ENCODE results near the gene RSAD2.

The RSAD2 gene

DNA sequence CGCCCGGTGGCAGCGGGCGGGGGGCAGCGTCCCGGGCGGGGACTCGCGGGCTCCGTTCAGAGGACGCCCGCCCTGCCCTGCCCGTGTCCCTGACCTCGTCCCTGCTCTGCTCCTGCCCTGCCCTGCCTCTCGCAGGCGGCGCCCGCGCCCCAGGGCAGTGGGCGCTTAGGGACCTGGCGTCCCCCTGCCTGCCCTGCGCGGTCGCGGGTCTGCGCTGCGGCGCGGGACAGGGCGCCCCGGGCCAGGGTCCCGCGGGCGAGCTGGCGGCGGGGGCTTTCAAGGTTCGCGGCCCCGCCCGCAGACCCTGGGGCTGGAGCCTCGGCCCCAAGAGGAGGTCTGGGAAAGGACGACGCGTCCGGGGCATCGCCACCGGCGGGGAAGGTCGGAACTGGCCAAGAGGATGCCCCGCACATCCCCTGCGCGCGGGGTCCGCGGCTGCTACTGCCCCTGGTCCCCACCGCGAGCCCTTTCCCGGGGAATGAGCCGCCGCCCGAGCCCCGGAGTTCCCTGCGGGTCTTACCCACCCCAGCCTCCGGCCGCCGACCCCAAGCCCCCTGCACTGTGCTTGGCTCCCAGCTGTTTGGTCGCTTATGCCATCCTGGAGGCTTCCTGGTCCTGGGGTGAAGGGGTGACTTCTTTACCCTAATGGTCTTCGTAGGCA lies 40.3 kb downstream of the RSAD2 start:
- peak overlapping the region; percentile 63 for H3K4me3 ChIP-seq (ENCODE audit: extremely low read depth, insufficient read depth, low read length, poor library complexity, severe bottlenecking)
- no peak overlapping the region for H3K27ac ChIP-seq (ENCODE audit: low read depth, low read length, severe bottlenecking)
- WGBS, 2 experiments (ENCODE audit: insufficient coverage in 2 of 2) = 0 to 1% methylated on average over 47 to 51 of the region's 68 CpGs
- no peaks in the 10 kb centered on the region for H3K36me3 ChIP-seq (ENCODE audit: control insufficient read depth, insufficient read depth, low read length)
- H3K4me1 ChIP-seq (ENCODE audit: control insufficient read depth, insufficient read depth, low read length, poor library complexity, severe bottlenecking) = peaks cover 3% of the 10 kb centered on the region
- H3K9me3 ChIP-seq (ENCODE audit: control insufficient read depth, low read length) = no peaks in the 10 kb centered on the region

DNA sequence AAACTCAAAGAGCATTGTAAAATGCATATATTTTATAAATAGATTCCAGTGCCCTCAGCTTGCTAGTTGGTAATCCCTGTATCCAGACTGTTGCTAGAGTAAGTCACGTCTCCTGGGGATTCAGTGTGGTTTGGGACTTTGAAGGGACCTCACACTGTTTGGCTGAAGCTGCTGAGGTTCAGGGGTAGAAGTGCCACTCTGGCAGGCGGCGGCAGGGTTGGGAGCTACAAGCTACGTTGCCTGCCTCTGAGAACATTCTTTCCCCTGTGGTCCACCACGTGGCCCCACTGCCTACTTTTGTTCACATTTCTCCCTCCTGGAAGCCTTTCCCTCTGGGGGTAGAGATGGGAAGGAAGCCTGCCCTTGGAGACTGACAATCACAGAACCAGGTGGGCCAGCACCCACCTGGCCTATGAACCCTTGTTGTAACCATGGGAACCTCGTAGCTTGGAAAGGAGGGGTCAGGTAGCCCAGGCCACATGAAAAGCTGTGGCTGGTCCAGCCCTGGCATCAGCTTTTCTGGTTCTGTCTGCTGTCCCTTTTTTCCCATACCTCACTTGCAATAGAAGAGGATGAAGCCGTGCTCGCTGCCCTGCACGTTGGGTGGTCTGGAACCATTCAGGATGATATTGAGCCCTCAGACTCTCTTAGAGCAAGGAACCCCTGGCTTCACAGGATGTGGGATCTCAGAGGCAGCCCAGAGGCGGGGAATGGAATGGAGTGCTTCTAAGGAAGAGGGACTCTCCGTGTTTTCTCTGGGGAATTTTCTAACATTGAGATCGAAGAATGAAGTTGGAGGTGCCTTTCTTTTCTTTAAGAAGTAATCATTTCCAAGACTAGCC lies 42.5 kb downstream of the RSAD2 start:
- peaks cover 3% of the 10 kb centered on the region for H3K4me1 ChIP-seq (ENCODE audit: control insufficient read depth, insufficient read depth, low read length, poor library complexity, severe bottlenecking)
- no peak overlapping the region for H3K27ac ChIP-seq (ENCODE audit: low read depth, low read length, severe bottlenecking)
- no peak overlapping the region for H3K4me3 ChIP-seq (ENCODE audit: extremely low read depth, insufficient read depth, low read length, poor library complexity, severe bottlenecking)
- 63 to 84% methylated on average over 4 to 9 of the region's 12 CpGs for WGBS, 2 experiments (ENCODE audit: insufficient coverage in 2 of 2)
- peaks cover 5% of the 10 kb centered on the region for H3K36me3 ChIP-seq (ENCODE audit: control insufficient read depth, insufficient read depth, low read length)
- H3K9me3 ChIP-seq (ENCODE audit: control insufficient read depth, low read length) = no peaks in the 10 kb centered on the region

DNA sequence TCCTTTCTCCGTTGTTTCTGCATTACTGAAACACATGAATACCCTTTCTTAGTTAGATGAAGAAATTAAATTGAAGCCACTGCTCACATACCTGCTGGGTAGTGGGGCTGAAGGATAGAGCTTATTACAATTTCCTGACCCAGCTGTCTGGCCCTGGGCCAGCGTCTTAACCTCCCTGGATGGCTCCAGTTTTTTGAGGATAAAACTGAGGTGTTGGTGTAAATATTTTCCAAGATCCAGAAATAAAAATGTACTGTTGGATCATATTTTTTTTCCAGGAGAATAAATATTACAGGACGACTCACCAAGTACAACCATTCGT lies 43.1 kb downstream of the RSAD2 start:
- Histone ChIP-seq H3K9me3 (ENCODE audit: control insufficient read depth, low read length) (no peaks in the 10 kb centered on the region), H3K27ac (ENCODE audit: low read depth, low read length, severe bottlenecking) (no peak overlapping the region), H3K36me3 (ENCODE audit: control insufficient read depth, insufficient read depth, low read length) (peaks cover 5% of the 10 kb centered on the region), H3K4me1 (ENCODE audit: control insufficient read depth, insufficient read depth, low read length, poor library complexity, severe bottlenecking) (peaks cover 3% of the 10 kb centered on the region), H3K4me3 (ENCODE audit: extremely low read depth, insufficient read depth, low read length, poor library complexity, severe bottlenecking) (no peak overlapping the region)
- WGBS, 2 experiments (ENCODE audit: insufficient coverage in 2 of 2) = no CpG with 5 or more reads among the region's 4 CpGs

DNA sequence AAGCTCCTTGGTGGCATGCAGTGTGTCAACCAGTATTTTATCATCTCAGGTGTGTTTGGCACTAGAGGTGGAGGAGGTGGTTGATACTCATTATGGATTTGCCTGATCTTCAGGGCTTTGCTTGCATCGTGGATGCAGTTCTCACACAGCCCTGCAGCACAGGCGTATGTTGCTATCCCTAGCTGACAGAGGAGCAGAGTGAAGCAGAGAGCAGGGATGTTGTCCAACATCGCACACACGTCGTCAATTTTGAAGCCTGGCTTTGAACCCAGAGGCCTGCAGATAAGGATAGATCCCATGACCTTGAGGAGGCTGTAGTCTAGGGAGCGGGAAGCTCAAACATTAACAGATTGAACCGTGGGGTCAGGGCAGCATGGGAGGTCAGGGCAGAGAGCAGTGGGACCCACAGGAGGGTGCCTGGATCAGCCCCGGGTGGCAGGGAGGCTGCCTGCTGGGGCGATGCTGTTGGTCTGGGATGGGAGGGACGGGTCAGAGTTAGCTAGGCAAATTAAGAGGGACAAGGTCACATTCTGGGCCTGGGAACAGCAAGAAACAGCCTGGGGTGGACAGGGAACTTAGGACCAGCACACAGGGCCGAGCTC lies 43.8 kb downstream of the RSAD2 start:
- 85 to 89% methylated on average over 9 to 11 of the region's 11 CpGs for WGBS, 2 experiments (ENCODE audit: insufficient coverage in 2 of 2)
- no peak overlapping the region for H3K4me3 ChIP-seq (ENCODE audit: extremely low read depth, insufficient read depth, low read length, poor library complexity, severe bottlenecking)

DNA sequence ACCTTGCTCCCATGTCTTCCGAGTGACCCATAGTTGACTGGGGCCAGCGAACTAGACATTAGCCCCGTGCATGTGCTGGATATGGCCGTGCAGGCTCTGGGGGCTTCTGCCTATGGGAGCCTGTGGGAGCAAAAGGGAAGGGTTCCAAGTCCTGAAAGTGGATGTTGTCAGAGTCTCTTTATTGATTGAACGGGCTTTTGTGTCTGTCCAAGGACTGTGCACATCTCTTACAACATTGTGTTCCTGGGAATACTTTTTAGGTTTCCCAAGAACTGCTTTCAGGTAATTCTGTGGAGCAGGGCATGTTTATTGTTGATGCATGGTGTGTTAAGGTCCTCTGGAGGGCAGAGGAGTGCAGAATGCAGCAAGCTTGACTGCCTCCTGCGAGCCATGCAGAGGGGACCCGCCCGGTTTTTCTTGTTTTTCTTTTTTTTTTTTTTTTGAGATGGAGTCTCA lies 44.7 kb downstream of the RSAD2 start:
- Histone ChIP-seq H3K36me3 (ENCODE audit: control insufficient read depth, insufficient read depth, low read length) (peaks cover 5% of the 10 kb centered on the region), H3K4me3 (ENCODE audit: extremely low read depth, insufficient read depth, low read length, poor library complexity, severe bottlenecking) (no peak overlapping the region), H3K27ac (ENCODE audit: low read depth, low read length, severe bottlenecking) (no peak overlapping the region), H3K4me1 (ENCODE audit: control insufficient read depth, insufficient read depth, low read length, poor library complexity, severe bottlenecking) (peaks cover under 1% of the 10 kb centered on the region), H3K9me3 (ENCODE audit: control insufficient read depth, low read length) (no peaks in the 10 kb centered on the region)
- WGBS, 2 experiments (ENCODE audit: insufficient coverage in 2 of 2) = 89 to 91% methylated on average over 4 to 5 of the region's 8 CpGs

More for the DNA sequence above, 43.8 kb downstream of the RSAD2 start:
- Histone ChIP-seq H3K4me1 (ENCODE audit: control insufficient read depth, insufficient read depth, low read length, poor library complexity, severe bottlenecking) (peaks cover 3% of the 10 kb centered on the region), H3K36me3 (ENCODE audit: control insufficient read depth, insufficient read depth, low read length) (peaks cover 5% of the 10 kb centered on the region), H3K27ac (ENCODE audit: low read depth, low read length, severe bottlenecking) (no peak overlapping the region), H3K9me3 (ENCODE audit: control insufficient read depth, low read length) (no peaks in the 10 kb centered on the region)

DNA sequence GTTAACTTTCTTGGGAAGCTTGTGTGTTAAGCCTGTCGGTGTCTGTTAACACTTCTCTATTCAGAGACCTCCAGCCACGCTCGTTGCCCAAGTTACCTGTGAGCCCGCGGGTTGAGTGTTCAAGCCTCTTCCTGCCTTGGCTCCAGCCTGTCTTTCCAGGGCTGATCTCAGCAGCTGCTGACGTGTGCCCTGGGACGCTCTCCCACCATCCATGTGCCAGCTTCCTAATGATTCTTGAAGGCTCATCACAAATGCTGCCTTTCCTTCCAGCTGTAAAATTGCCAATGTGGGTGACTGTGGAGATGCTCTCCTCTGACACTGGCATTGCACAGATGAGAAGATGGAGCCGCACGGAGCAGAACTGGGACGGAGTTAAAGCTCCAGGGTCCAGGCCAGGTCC lies 45.7 kb downstream of the RSAD2 start:
- 85% methylated on average over 9 to 10 of the region's 10 CpGs for WGBS, 2 experiments (ENCODE audit: insufficient coverage in 2 of 2)
- peaks cover 4% of the 10 kb centered on the region for H3K4me1 ChIP-seq (ENCODE audit: control insufficient read depth, insufficient read depth, low read length, poor library complexity, severe bottlenecking)

DNA sequence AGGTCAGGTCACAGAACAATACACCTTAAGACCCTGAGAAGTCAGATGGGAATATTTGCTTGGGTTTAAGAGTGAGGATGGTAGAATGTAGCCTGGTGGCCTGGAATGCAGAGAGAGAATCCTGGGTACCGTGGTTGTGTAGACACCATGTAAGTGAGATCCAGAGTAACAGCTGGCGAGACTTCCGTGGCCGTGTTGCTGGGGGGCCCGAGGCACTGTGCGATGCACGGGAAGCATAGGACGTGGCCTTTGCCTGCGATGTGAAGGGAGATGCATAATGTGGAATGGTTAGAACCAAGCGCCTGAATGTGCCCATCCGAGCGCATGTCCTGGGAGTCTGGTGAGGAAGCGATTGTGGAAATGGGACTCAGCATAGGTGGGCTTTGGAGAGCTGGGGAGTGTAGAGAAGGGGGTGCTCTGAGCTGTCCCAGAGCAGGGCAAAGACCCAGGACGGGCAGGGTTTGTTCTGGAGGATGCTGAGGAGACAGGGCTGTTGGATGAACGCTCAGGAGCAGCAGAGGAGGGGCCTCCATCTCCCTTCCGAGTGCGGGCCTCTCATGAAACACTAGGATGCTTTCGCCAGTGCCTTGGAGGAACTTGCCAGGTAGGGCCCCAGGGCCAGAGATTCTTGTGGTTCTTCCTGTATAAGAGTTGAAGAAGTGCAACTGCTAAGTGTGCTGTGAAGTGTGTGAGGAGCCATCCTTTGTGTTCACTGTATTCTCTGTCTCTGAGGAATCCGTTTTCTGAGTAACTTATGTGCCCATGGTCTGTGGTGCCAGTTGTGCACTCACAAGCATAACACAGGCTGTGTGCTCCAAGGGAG lies 46.7 kb downstream of the RSAD2 start:
- no peak overlapping the region for H3K27ac ChIP-seq (ENCODE audit: low read depth, low read length, severe bottlenecking)
- peaks cover 4% of the 10 kb centered on the region for H3K4me1 ChIP-seq (ENCODE audit: control insufficient read depth, insufficient read depth, low read length, poor library complexity, severe bottlenecking)
- H3K36me3 ChIP-seq (ENCODE audit: control insufficient read depth, insufficient read depth, low read length) = peaks cover 5% of the 10 kb centered on the region
- no peaks in the 10 kb centered on the region for H3K9me3 ChIP-seq (ENCODE audit: control insufficient read depth, low read length)
- WGBS, 2 experiments (ENCODE audit: insufficient coverage in 2 of 2) = 94 to 97% methylated on average over 18 to 19 of the region's 19 CpGs
- no peak overlapping the region for H3K4me3 ChIP-seq (ENCODE audit: extremely low read depth, insufficient read depth, low read length, poor library complexity, severe bottlenecking)

More for the DNA sequence above, 45.7 kb downstream of the RSAD2 start:
- Histone ChIP-seq H3K9me3 (ENCODE audit: control insufficient read depth, low read length) (no peaks in the 10 kb centered on the region), H3K4me3 (ENCODE audit: extremely low read depth, insufficient read depth, low read length, poor library complexity, severe bottlenecking) (no peak overlapping the region), H3K27ac (ENCODE audit: low read depth, low read length, severe bottlenecking) (no peak overlapping the region), H3K36me3 (ENCODE audit: control insufficient read depth, insufficient read depth, low read length) (peaks cover 5% of the 10 kb centered on the region)

DNA sequence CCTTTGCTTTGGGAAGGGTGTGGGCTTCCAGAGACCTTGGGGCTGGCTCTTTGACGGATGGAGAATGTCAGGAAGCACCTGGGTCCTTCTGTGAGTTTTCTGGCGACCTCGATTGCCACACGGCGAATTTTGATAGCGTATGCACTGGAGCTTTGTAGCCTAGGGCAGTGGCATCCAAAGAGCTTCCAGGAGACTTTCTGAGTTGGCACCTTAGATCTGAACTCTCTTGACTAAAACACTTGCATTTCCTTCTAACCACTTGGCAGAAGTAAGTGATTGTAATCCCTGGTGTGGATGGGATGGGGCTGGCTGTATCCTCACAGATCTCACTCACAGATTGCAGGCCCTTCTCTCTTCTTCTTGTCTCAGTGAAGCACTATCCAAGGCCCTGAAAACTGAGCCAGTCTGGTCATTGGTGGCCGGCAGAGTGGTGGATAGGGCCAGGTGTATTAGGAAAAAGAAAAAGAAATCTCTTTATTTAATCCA lies 47.4 kb downstream of the RSAD2 start:
- WGBS, 2 experiments (ENCODE audit: insufficient coverage in 2 of 2) = 91 to 94% methylated on average over 6 of the region's 7 CpGs

DNA sequence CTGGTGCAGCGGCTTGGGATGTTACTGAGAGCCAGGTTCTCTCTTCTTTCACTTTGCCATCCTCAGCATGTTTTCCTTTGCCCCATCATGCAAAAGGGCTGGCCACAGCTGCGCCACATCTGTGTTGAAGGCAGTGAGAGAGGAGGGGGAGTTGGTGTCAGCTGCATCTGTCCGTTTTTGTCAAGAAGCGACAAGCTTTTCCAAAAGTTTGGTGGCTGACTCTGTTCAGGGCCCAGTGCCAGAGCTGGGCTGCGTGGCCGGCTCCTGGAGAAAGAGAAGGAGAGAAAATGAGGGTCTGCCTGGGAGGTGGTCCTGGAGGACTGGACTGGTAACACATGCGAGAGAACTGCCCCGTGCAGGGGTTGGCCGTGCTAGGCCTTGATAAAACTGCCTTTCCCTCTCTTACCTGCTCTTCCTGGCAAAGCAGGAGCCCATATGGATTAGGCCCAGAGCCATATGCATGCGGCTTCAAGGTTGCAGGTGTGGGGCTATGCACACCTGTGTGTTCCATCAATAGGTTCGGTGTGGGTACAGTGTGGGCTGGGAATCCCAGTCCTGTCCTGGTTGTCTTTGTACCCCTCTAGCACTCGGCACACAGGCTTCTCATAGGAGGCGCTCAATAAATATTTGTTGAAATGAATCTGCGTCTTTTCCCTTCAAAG lies 48.6 kb downstream of the RSAD2 start:
- 91 to 95% methylated on average over 10 to 11 of the region's 14 CpGs for WGBS, 2 experiments (ENCODE audit: insufficient coverage in 2 of 2)
- Histone ChIP-seq H3K27ac (ENCODE audit: low read depth, low read length, severe bottlenecking) (no peak overlapping the region), H3K4me1 (ENCODE audit: control insufficient read depth, insufficient read depth, low read length, poor library complexity, severe bottlenecking) (peaks cover 4% of the 10 kb centered on the region), H3K4me3 (ENCODE audit: extremely low read depth, insufficient read depth, low read length, poor library complexity, severe bottlenecking) (no peak overlapping the region), H3K9me3 (ENCODE audit: control insufficient read depth, low read length) (no peaks in the 10 kb centered on the region), H3K36me3 (ENCODE audit: control insufficient read depth, insufficient read depth, low read length) (peaks cover 5% of the 10 kb centered on the region)

More for the DNA sequence above, 47.4 kb downstream of the RSAD2 start:
- Histone ChIP-seq H3K9me3 (ENCODE audit: control insufficient read depth, low read length) (no peaks in the 10 kb centered on the region), H3K36me3 (ENCODE audit: control insufficient read depth, insufficient read depth, low read length) (peaks cover 5% of the 10 kb centered on the region), H3K4me1 (ENCODE audit: control insufficient read depth, insufficient read depth, low read length, poor library complexity, severe bottlenecking) (peaks cover 4% of the 10 kb centered on the region), H3K27ac (ENCODE audit: low read depth, low read length, severe bottlenecking) (no peak overlapping the region), H3K4me3 (ENCODE audit: extremely low read depth, insufficient read depth, low read length, poor library complexity, severe bottlenecking) (no peak overlapping the region)

DNA sequence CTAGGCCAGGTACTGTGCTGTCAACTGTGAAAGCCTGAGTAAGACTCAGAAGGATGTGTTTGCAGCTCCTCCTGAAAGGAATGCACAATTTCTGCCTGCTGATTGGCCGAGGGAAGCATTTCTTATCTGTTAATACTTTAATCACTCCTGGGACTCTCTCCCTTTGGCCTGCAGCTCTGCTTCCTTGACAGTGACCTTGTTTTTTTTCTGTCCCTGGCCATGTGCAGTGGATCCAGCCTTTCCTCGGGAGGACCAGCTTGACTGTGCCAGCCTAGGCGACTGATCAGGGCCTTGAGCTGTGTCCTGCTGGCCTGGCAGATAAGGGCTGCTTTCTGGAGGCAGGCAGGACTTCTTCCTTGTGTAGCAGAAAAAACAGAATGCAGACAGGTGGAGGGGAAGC lies 49.6 kb downstream of the RSAD2 start:
- no peaks in the 10 kb centered on the region for H3K9me3 ChIP-seq (ENCODE audit: control insufficient read depth, low read length)
- H3K4me1 ChIP-seq (ENCODE audit: control insufficient read depth, insufficient read depth, low read length, poor library complexity, severe bottlenecking) = peaks cover 4% of the 10 kb centered on the region
- H3K27ac ChIP-seq (ENCODE audit: low read depth, low read length, severe bottlenecking) = peak overlapping the region; percentile 12
- H3K4me3 ChIP-seq (ENCODE audit: extremely low read depth, insufficient read depth, low read length, poor library complexity, severe bottlenecking) = no peak overlapping the region
- H3K36me3 ChIP-seq (ENCODE audit: control insufficient read depth, insufficient read depth, low read length) = peaks cover 5% of the 10 kb centered on the region
- 77% methylated on average over 1 to 3 of the region's 3 CpGs for WGBS, 2 experiments (ENCODE audit: insufficient coverage in 2 of 2)
